Measurements from ENCODE around the gene OPN3.

Gene OPN3

DNA sequence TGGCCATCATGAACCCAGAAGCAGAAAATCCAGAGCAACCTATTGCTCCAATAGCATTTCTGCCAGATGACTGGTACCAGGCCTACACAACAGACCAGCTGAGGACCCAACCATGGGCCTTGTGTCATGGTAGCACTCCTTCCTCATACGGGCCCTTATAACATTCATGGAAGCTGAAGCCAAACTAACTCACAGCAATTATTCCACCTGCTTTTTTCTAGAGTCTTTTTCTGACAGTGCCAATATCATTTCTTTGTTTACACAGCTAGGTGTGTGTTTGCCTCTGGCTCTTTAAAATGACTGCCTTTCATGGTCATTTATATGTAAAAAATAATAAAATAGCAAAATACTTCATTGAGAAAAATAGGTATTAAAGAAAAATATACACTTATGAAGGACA is 8.0 kb upstream of the OPN3 start:
- POLR2A ChIA-PET (ENCODE audit: low non-redundant PET): no interaction called here
- no peak overlapping the region for H3K27ac ChIP-seq
- no peak for DNase-seq (ENCODE audit: low spot score)
- no peak for TF ChIP-seq CTCF (conservative IDR thresholded peaks at IDR 0.05; ENCODE audit: low read depth)
- CTCF ChIA-PET: no interaction called here

- DNase-seq (ENCODE audit: low spot score): no peak
- no peak for TF ChIP-seq CTCF (conservative IDR thresholded peaks at IDR 0.05; ENCODE audit: low read depth)
- CTCF ChIA-PET: no interaction called here
- no peak overlapping the region for H3K27ac ChIP-seq
- POLR2A ChIA-PET (ENCODE audit: low non-redundant PET): no interaction called here
Observed at GRCh38 chr1:241647658-241648057, 7.5 kb upstream of the OPN3 start.

DNA sequence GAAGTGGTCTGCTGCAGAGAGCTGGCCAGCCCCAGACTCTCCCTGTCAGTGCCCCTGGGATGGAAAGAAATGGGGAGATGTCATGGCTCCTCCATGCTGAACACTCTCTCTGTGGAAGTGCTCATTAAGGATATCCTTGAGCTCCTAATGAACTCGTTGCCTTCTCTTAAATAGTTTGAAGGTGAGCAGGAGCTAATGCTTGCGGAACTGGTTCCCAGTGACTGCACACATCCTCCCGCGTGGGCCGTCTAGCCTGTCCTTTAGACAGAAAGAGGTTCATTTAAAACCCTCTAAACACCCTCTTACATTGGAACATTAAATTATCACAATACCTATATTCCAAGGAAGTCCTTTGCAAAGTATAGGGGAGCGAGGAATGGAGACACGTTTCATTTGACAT is 6.0 kb upstream of the OPN3 start:
- ChIA-PET POLR2A (ENCODE audit: low non-redundant PET) (no interaction called here), CTCF (no interaction called here)
- no peak for DNase-seq (ENCODE audit: low spot score)
- no peak overlapping the region for H3K27ac ChIP-seq
- no peak for TF ChIP-seq CTCF (conservative IDR thresholded peaks at IDR 0.05; ENCODE audit: low read depth)

DNA sequence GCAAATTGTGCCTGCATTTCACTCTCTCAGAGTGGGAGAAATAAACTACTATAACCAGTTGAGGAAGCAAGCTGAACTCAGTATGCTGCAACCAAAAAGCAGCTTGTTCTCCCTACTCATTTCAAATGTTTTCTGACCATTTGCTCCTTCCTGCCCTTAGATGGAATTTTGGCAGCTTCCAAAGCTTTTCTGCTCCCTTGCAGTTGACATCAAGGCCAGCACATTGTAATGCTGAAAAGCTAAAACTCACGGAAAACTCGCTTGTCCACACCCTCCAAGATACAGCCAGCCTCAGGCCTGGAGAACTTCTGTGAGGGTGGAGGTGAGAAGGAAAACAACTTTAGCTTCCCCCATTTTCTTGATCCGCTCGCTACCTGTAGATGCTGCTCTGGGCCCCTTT is 5.0 kb upstream of the OPN3 start:
- H3K27ac ChIP-seq: no peak overlapping the region
- ChIA-PET CTCF (no interaction called here), POLR2A (ENCODE audit: low non-redundant PET) (no interaction called here)
- DNase-seq (ENCODE audit: low spot score): no peak
- no peak for TF ChIP-seq CTCF (conservative IDR thresholded peaks at IDR 0.05; ENCODE audit: low read depth)

GRCh38 chr1:241644259-241644658 is 4.1 kb upstream of the OPN3 start:
- CTCF ChIA-PET: interaction anchor here (0.6 kb wide), 1 partner anchor 151 kb away, joined by 3 read pairs; no protein-coding TSS in a partner anchor
- no peak for DNase-seq (ENCODE audit: low spot score)
- TF ChIP-seq CTCF (conservative IDR thresholded peaks at IDR 0.05; ENCODE audit: low read depth): no peak
- POLR2A ChIA-PET (ENCODE audit: low non-redundant PET): no interaction called here
- H3K27ac ChIP-seq: no peak overlapping the region

DNA sequence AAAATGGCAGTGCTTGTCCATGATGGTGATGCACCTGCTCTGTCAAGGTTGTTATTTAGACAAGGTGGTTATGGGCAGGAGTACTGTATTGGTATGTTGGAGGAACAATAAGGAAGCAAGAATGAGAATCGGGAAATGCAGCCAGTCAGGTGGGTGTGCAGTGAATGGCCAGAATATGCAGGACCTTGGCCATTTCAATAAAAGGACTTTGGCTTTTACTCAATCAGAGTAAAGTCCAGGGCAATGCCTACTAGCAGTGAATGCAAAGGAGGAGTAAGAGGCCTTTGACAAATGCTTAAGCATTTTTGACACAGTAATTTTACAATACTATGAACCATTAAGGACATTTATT is 2.4 kb upstream of the OPN3 start:
- no peak overlapping the region for H3K27ac ChIP-seq
- no peak for TF ChIP-seq CTCF (conservative IDR thresholded peaks at IDR 0.05; ENCODE audit: low read depth)
- CTCF ChIA-PET: no interaction called here

More for the DNA sequence above, 2.4 kb upstream of the OPN3 start:
- POLR2A ChIA-PET (ENCODE audit: low non-redundant PET): no interaction called here
- no peak for DNase-seq (ENCODE audit: low spot score)
